ENCODE data around the gene DCTN4.

The DCTN4 gene

DNA sequence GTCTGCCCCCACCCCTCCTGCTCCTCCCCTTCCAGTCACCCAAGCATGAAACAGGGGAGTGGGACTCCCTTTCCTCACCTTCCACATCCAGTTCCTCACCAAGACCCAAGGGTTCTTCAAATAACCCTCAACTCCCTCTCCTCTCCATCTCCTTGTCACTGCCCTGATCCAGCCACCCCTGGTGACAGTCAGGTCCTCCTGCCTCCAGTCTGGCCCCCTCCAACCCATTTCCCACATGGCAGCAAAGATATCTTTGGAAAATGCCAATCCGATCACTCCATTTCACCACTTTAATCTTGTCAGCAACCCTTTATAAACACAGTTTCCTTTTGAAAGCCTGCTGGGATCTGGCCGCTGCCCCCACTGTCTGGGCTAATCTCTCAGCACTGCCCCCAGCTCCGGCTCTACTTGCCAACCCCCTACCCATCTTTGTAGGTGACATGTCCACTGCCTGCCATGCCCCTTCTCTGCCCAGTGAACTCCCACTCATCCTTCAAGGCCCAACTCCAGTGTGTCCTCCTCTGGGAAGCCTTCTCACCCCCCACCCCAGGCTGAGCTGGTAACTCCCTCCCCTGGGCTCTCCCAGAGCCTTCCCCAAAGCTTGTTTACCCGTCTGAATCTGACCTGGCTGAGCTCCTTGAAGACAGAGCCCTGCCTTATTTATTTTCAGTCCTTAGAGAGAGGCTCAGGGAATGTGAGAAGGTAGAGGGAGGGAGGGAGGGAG, 98.5 kb downstream of the DCTN4 start:
- no peak for TF ChIP-seq ZNF274 (IDR thresholded peaks at IDR 0.05; ENCODE audit: low read depth, low read length)
- no peak overlapping the region for H3K4me3 ChIP-seq (ENCODE audit: low read length)

- no peak overlapping the region for H3K4me3 ChIP-seq (ENCODE audit: low read length)
- no peak for TF ChIP-seq ZNF274 (IDR thresholded peaks at IDR 0.05; ENCODE audit: low read depth, low read length)
Measured at GRCh38 chr5:150659360-150660107, 99.3 kb downstream of the DCTN4 start.

GRCh38 chr5:150658699-150659265, 100.0 kb downstream of the DCTN4 start:
- H3K4me3 ChIP-seq (ENCODE audit: low read length): no peak overlapping the region
- no peak for TF ChIP-seq ZNF274 (IDR thresholded peaks at IDR 0.05; ENCODE audit: low read depth, low read length)

All from GM08714 (cell line).